Left ventricle myocardium inferior (tissue), 1 donor: ENCODE measurements around the gene SCFD2. TPM values are rescaled to one million over a fixed set of nuclear protein-coding genes. Genes with fewer than 3 reads are reported as not detected.

Experiments used
- DNase-seq: peaks from one replicate; pipeline ENCODE4 v3.0.0-alpha.2; 2020
- H3K27ac ChIP-seq: fragments of 200-600 bp; replicated peaks from 2 replicates; pipeline ENCODE4 v1.8.0; 2021
- H3K27me3 ChIP-seq: fragments of 200-600 bp; 2 replicates; pipeline ENCODE4 v1.8.0; 2021; ENCODE audit warnings: low read depth
- H3K36me3 ChIP-seq: fragments of 200-600 bp; 2 replicates; pipeline ENCODE4 v1.8.0; 2021
- H3K4me1 ChIP-seq: fragments of 200-600 bp; 2 replicates; pipeline ENCODE4 v1.8.0; 2021
- H3K4me3 ChIP-seq: fragments of 200-600 bp; 2 replicates; pipeline ENCODE4 v1.8.0; 2021; ENCODE audit warnings: mild to moderate bottlenecking, moderate library complexity
- H3K9me3 ChIP-seq: fragments of 200-600 bp; replicated peaks from 2 replicates; pipeline ENCODE4 v1.8.0; 2021
- intact Hi-C: fragments of 100-400 bp; cut with micrococcal nuclease; formaldehyde crosslinking; loops from one replicate; pipeline ENCODE4 v1.11.0; 2022
- total RNA-seq: library from RNA; stranded (reverse); fragmentation: NEBNext Ultra II Directional; extraction: Animal tissue kit (Norgen Biotek cat#: 25700); gene quantifications from one replicate; pipeline ENCODE4 v1.2.1, GENCODE V29; 2021
- TF ChIP-seq, protein P1 (sequence below): fragments of 200-600 bp; IDR thresholded peaks from 2 replicates; pipeline ENCODE4 v1.8.0; 2021; ENCODE audit warnings: antibody characterized with exemption, mild to moderate bottlenecking, borderline replicate concordance
- donor health status: DM: no; HTN: yes; CAD: no; lungs with severe emphysema.

SCFD2 gene
- total RNA-seq, 1 donor from 2014 or later: 9.3 TPM

DNA sequence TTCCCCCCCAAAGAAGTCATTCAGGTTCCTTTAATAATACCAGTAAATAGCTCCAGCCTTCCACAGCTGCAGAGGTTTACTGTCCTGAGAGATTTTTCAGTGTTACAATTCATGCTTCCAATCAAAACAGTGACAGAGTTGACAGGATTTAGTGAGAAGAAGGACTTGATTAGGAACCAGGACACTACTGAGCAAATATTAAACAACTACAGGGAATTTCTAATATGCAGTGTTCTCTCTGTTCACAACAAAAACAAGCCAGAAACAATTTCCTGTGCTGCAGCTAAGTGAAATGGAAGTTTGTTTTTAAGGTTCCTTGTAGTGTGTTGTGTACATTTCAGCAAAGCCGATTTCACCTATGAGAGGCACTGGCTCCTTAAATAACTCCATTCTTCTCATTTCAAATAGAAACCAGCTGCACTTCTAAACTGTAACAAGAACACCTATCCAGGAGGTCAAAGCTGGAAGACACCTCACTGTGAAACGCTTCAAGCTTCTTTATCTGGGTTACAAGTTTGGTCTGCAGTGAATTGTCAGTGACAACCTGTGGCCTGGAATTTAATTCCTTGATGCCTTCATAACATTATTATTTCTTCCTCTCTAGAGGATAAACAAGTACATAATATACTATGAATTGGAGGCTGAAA is 354.5 kb downstream of the SCFD2 start:
- H3K27me3 ChIP-seq: no peaks in the 10 kb centered on the region
- H3K9me3 ChIP-seq: no peaks in the 10 kb centered on the region
- intact Hi-C loops: loop anchor here (10.0 kb wide), 1 partner anchor 1213 kb away; the partner anchor contains the start of gene PDGFRA
- H3K4me1 ChIP-seq: peaks cover 63% of the 10 kb centered on the region
- H3K36me3 ChIP-seq: no peaks in the 10 kb centered on the region
- H3K4me3 ChIP-seq: no peak overlapping the region
- no peak for DNase-seq
- H3K27ac ChIP-seq: peak overlapping the region; percentile 78
- TF ChIP-seq, protein P1, sequence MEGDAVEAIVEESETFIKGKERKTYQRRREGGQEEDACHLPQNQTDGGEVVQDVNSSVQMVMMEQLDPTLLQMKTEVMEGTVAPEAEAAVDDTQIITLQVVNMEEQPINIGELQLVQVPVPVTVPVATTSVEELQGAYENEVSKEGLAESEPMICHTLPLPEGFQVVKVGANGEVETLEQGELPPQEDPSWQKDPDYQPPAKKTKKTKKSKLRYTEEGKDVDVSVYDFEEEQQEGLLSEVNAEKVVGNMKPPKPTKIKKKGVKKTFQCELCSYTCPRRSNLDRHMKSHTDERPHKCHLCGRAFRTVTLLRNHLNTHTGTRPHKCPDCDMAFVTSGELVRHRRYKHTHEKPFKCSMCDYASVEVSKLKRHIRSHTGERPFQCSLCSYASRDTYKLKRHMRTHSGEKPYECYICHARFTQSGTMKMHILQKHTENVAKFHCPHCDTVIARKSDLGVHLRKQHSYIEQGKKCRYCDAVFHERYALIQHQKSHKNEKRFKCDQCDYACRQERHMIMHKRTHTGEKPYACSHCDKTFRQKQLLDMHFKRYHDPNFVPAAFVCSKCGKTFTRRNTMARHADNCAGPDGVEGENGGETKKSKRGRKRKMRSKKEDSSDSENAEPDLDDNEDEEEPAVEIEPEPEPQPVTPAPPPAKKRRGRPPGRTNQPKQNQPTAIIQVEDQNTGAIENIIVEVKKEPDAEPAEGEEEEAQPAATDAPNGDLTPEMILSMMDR: no peak

DNA sequence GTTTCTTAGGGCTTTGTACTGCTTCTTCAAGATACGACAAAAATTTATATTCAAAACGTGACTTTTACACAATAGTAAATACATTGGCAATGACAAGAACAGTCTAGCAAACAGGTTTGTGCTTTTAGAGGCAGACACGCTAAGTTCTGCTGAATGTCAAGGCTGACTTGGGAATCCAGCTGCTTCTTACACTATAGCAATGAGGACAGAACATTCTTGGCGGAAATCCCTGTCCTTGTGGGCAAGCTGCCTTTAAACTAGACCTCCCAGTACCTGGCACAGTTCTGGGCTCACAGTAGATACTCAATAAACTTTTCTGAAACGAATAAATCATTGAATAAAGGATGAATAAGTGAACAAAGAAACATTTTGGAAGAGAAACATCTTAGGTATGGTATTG is 355.5 kb downstream of the SCFD2 start:
- peak; percentile 49 for DNase-seq
- peaks cover 63% of the 10 kb centered on the region for H3K4me1 ChIP-seq

DNA sequence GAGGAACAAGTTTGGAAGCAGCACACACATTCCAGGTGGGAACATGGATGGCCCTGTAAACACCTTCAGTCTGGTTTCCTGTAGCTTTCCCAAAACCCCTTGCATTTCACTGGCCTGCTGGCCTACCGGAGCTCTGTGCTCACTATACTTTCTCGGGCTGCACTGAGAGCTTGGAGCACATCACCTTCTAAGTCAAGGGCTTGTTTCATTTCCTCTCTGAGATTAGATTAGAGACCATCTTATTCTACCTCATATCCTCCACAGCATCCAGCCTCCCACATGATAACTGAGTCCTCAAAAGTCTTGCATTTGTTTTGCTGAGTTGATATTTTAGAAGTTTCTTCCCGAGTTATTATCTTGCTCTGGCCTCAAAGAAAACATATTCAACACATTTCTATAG is 356.0 kb downstream of the SCFD2 start:
- no peak for DNase-seq
- H3K4me3 ChIP-seq: no peak overlapping the region
- H3K4me1 ChIP-seq: peaks cover 63% of the 10 kb centered on the region
- peak overlapping the region; percentile 78 for H3K27ac ChIP-seq
- intact Hi-C loops: loop anchor here (10.0 kb wide), 1 partner anchor 1215 kb away; the partner anchor contains the start of gene PDGFRA
- H3K27me3 ChIP-seq: no peaks in the 10 kb centered on the region
- TF ChIP-seq, protein P1: no peak
- no peaks in the 10 kb centered on the region for H3K36me3 ChIP-seq
- no peaks in the 10 kb centered on the region for H3K9me3 ChIP-seq

More for the DNA sequence above, 355.5 kb downstream of the SCFD2 start:
- Histone ChIP-seq H3K9me3 (no peaks in the 10 kb centered on the region), H3K4me3 (no peak overlapping the region), H3K36me3 (no peaks in the 10 kb centered on the region), H3K27me3 (no peaks in the 10 kb centered on the region), H3K27ac (peak overlapping the region; percentile 78)
- intact Hi-C loops: loop anchor here (10.0 kb wide), 1 partner anchor 1214 kb away; the partner anchor contains the start of gene PDGFRA
- TF ChIP-seq, protein P1: no peak

DNA sequence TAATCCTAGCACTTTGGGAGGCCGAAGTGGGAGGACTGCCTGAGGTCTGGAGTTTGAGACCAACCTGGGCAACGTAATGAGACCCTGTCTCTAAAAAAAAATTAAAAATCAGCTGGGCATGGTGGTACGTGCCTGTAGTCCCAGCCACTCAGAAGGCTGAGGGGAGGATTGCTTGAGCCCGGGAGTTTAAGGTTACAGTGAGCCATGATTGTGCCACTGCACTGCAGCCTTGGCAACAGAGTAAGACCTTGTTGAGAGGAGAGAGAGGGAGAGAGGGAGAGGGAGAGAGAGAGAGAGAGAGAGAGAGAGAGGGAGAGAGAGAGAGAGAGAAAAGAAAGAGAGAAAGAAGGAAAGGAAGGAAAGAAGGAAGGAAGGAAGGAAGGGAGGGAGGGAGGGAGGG is 358.8 kb downstream of the SCFD2 start:
- no peak overlapping the region for H3K4me3 ChIP-seq
- no peaks in the 10 kb centered on the region for H3K36me3 ChIP-seq
- TF ChIP-seq, protein P1: no peak
- H3K9me3 ChIP-seq: no peaks in the 10 kb centered on the region
- intact Hi-C loops: no loop called here
- no peak overlapping the region for H3K27ac ChIP-seq
- peaks cover 60% of the 10 kb centered on the region for H3K4me1 ChIP-seq
- no peaks in the 10 kb centered on the region for H3K27me3 ChIP-seq
- DNase-seq: no peak

DNA sequence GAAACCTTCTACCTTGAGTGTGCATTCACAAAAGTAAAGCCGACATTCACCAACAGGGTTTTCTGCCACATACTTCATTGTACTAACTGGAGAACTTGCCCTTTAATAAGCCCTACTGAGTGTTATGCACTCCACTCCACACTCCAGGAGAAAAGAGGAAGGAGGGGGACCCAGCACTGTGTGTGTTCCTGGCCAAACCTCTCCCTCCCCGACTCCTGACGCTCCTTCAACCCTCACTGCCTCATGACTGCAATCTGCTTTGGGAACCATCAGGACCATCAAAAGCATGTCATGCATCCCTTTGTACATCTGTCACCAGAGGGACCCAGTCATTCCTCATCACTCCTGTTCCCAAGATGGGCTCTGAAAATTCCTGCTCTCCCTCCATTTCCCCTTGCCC is 360.1 kb downstream of the SCFD2 start:
- no peak overlapping the region for H3K4me3 ChIP-seq
- TF ChIP-seq, protein P1: no peak
- intact Hi-C loops: no loop called here
- peaks cover 48% of the 10 kb centered on the region for H3K4me1 ChIP-seq
- no peaks in the 10 kb centered on the region for H3K9me3 ChIP-seq
- H3K27ac ChIP-seq: no peak overlapping the region
- H3K36me3 ChIP-seq: no peaks in the 10 kb centered on the region
- DNase-seq: no peak
- H3K27me3 ChIP-seq: no peaks in the 10 kb centered on the region
